H9 (cell line): ENCODE measurements around the gene CRK. TPM values are rescaled to one million over a fixed set of nuclear protein-coding genes. Genes with fewer than 3 reads are reported as not detected.
A peak's percentile ranks its signal among the peaks of the same experiment; 100 is the strongest.

Experiments used
- DNase-seq: peaks from one replicate; pipeline ENCODE4 v3.0.0-alpha.2; 2017
- H2AFZ ChIP-seq: one replicate; pipeline ENCODE4 v1.6.1; 2013; ENCODE audit warnings: mild to moderate bottlenecking, low read length, control low read depth, moderate library complexity
- H2AK5ac ChIP-seq: 2 replicates; pipeline ENCODE4 v1.6.1; 2013; ENCODE audit warnings: low read length, control low read depth, mixed read lengths; ENCODE audit not compliant: insufficient read length
- H2BK120ac ChIP-seq: one replicate; pipeline ENCODE4 v1.6.1; 2013; ENCODE audit warnings: low read depth, mild to moderate bottlenecking, low read length, control low read depth, inconsistent platforms; ENCODE audit not compliant: poor library complexity, severe bottlenecking
- H2BK12ac ChIP-seq: 2 replicates; pipeline ENCODE4 v1.6.1; 2013; ENCODE audit warnings: low read length, control low read depth, mixed read lengths, low read depth; ENCODE audit not compliant: insufficient read length
- H2BK15ac ChIP-seq: 2 replicates; pipeline ENCODE4 v1.6.1; 2013; ENCODE audit warnings: low read depth, low read length, control low read depth
- H2BK20ac ChIP-seq: one replicate; pipeline ENCODE4 v1.6.1; 2013; ENCODE audit warnings: low read depth, mild to moderate bottlenecking, low read length, control low read depth, inconsistent platforms; ENCODE audit not compliant: poor library complexity, severe bottlenecking
- H2BK5ac ChIP-seq: 2 replicates; pipeline ENCODE4 v1.6.1; 2013; ENCODE audit warnings: low read length, control low read depth, mixed read lengths; ENCODE audit not compliant: insufficient read length
- H3K14ac ChIP-seq: 2 replicates; pipeline ENCODE4 v1.6.1; 2013; ENCODE audit warnings: low read length, control low read depth; ENCODE audit not compliant: insufficient read depth
- H3K18ac ChIP-seq: 2 replicates; pipeline ENCODE4 v1.6.1; 2013; ENCODE audit warnings: low read depth, mild to moderate bottlenecking, mixed read lengths, low read length, control low read depth; ENCODE audit not compliant: insufficient read length
- H3K23ac ChIP-seq: 2 replicates; pipeline ENCODE4 v1.6.1; 2013; ENCODE audit warnings: low read length, control low read depth, mixed read lengths, low read depth; ENCODE audit not compliant: insufficient read length
- H3K23me2 ChIP-seq: 2 replicates; pipeline ENCODE4 v1.6.1; 2013; ENCODE audit warnings: low read depth, mild to moderate bottlenecking, mixed read lengths, low read length, control low read depth; ENCODE audit not compliant: insufficient read length, poor library complexity, severe bottlenecking
- H3K27ac ChIP-seq: 2 replicates; pipeline ENCODE4 v1.5.1; 2013; ENCODE audit warnings: low read length, control low read depth, mixed read lengths, low read depth; ENCODE audit not compliant: insufficient read length
- H3K27me3 ChIP-seq: 2 replicates; pipeline ENCODE4 v1.6.1; 2013; ENCODE audit warnings: low read length, control low read depth, inconsistent platforms; ENCODE audit not compliant: insufficient read depth
- H3K4ac ChIP-seq: 2 replicates; pipeline ENCODE4 v1.6.1; 2013; ENCODE audit warnings: low read depth, mild to moderate bottlenecking, control low read depth, inconsistent platforms, low read length, moderate library complexity
- H3K4me1 ChIP-seq: 2 replicates; pipeline ENCODE4 v1.6.1; 2013; ENCODE audit warnings: low read length, control low read depth, inconsistent platforms; ENCODE audit not compliant: insufficient read depth
- H3K4me2 ChIP-seq: 2 replicates; pipeline ENCODE4 v1.6.1; 2013; ENCODE audit warnings: low read length, control low read depth, mixed read lengths; ENCODE audit not compliant: insufficient read length, insufficient read depth
- H3K56ac ChIP-seq: 2 replicates; pipeline ENCODE4 v1.6.1; 2013; ENCODE audit warnings: low read depth, mild to moderate bottlenecking, mixed read lengths, low read length, control low read depth; ENCODE audit not compliant: insufficient read length
- H3K79me1 ChIP-seq: 2 replicates; pipeline ENCODE4 v1.6.1; 2013; ENCODE audit warnings: low read depth, mild to moderate bottlenecking, moderate library complexity, low read length, control low read depth, inconsistent platforms; ENCODE audit not compliant: insufficient read depth, poor library complexity, severe bottlenecking
- H3K79me2 ChIP-seq: 2 replicates; pipeline ENCODE4 v1.6.1; 2013; ENCODE audit warnings: low read length, control low read depth, inconsistent platforms; ENCODE audit not compliant: insufficient read depth
- H3K9ac ChIP-seq: 2 replicates; pipeline ENCODE4 v1.6.1; 2013; ENCODE audit warnings: low read length, control low read depth, mixed read lengths; ENCODE audit not compliant: insufficient read length; ENCODE audit errors: extremely low read depth
- H3K9me3 ChIP-seq: one replicate; pipeline ENCODE4 v1.6.1; 2013; ENCODE audit warnings: low read depth, low read length, inconsistent platforms; ENCODE audit not compliant: control insufficient read depth
- H3T11ph ChIP-seq: one replicate; pipeline ENCODE4 v1.6.1; 2013; ENCODE audit warnings: mild to moderate bottlenecking, low read length, control low read depth, inconsistent platforms
- H4K20me1 ChIP-seq: one replicate; pipeline ENCODE4 v1.6.1; 2013; ENCODE audit not compliant: control insufficient read depth, insufficient read length, insufficient read depth
- H4K5ac ChIP-seq: 2 replicates; pipeline ENCODE4 v1.6.1; 2013; ENCODE audit warnings: low read depth, mild to moderate bottlenecking, mixed read lengths, low read length, control low read depth; ENCODE audit not compliant: insufficient read length
- H4K8ac ChIP-seq: replicated peaks from 2 replicates; pipeline ENCODE4 v1.6.1; 2013; ENCODE audit warnings: low read length, control low read depth, mixed read lengths, low read depth; ENCODE audit not compliant: insufficient read length
- H4K91ac ChIP-seq: 2 replicates; pipeline ENCODE4 v1.6.1; 2013; ENCODE audit warnings: low read depth, mild to moderate bottlenecking, moderate library complexity, mixed read lengths, low read length, control low read depth; ENCODE audit not compliant: insufficient read length
- H3K27ac Mint-ChIP-seq, 3 experiments: 2 replicates in 2 of 3; 3 replicates in 1 of 3; pipeline ENCODE4 v1.8.0; 2020 to 2021; ENCODE audit warnings: mixed read lengths in 3 of 3, mild to moderate bottlenecking in 1 of 3, moderate library complexity in 1 of 3
- H3K27me3 Mint-ChIP-seq: 2 replicates; pipeline ENCODE4 v1.8.0; 2021; ENCODE audit warnings: low read depth, mild to moderate bottlenecking, moderate library complexity, mixed read lengths
- H3K36me3 Mint-ChIP-seq, 3 experiments: 2 replicates in 2 of 3; 3 replicates in 1 of 3; pipeline ENCODE4 v1.8.0; 2020 to 2021; ENCODE audit warnings: low read depth in 3 of 3, mixed read lengths in 3 of 3; ENCODE audit not compliant: insufficient read depth in 1 of 3
- H3K4me1 Mint-ChIP-seq, 2 experiments: 2 replicates each; pipeline ENCODE4 v1.8.0; 2020; ENCODE audit warnings: mixed read lengths in 2 of 2
- H3K4me3 Mint-ChIP-seq, 2 experiments: 2 replicates in 1 of 2; 3 replicates in 1 of 2; pipeline ENCODE4 v1.8.0; 2020 to 2021; ENCODE audit warnings: mild to moderate bottlenecking in 2 of 2, mixed read lengths in 2 of 2, moderate library complexity in 1 of 2
- H3K9me3 Mint-ChIP-seq, 2 experiments: 2 replicates in 1 of 2; 3 replicates in 1 of 2; pipeline ENCODE4 v1.8.0; 2020; ENCODE audit warnings: mild to moderate bottlenecking in 2 of 2, mixed read lengths in 2 of 2, moderate library complexity in 1 of 2
- CTCF ChIP-seq: fragments of 200-600 bp; sonication (generic); conservative IDR thresholded peaks from 3 replicates; pipeline ENCODE4 v1.8.0; 2021; ENCODE audit warnings: antibody characterized with exemption, mild to moderate bottlenecking
- WGBS: extraction: QIAGEN DNeasy Blood & Tissue Kit; methylation state at CpG from one replicate; pipeline ENCODE4 v1.1.7; 2013; ENCODE audit warnings: missing lambda C conversion rate, low lambda C conversion rate, mixed read lengths; ENCODE audit not compliant: insufficient read length; ENCODE audit errors: extremely low coverage; 5-methylcytosine and 5-hydroxymethylcytosine counted together
- total RNA-seq: library from RNA; stranded (reverse); gene quantifications from 2 replicates; pipeline ENCODE4 v1.2.1, GENCODE V29; 2021

The CRK gene
- total RNA-seq, 1 experiment from 2014 or later, result 58.9 TPM

GRCh38 chr17:1461198-1461944 lies 5.3 kb upstream of the CRK start:
- Histone ChIP-seq H3K79me2 (no peaks in the 10 kb centered on the region), H2BK20ac (no peak overlapping the region), H3K9ac (no peak overlapping the region), H3K56ac (no peak overlapping the region), H3K79me1 (no peaks in the 10 kb centered on the region), H3K18ac (no peak overlapping the region), H3K14ac (no peak overlapping the region), H2BK120ac (no peak overlapping the region), H4K5ac (no peak overlapping the region), H3K27me3 (no peaks in the 10 kb centered on the region), H2BK15ac (no peak overlapping the region), H2BK12ac (no peak overlapping the region), H2AFZ (no peak overlapping the region), H2BK5ac (no peak overlapping the region), H4K20me1 (no peaks in the 10 kb centered on the region), H3T11ph (no peak overlapping the region), H3K27ac (no peak overlapping the region), H3K4ac (no peak overlapping the region), H4K91ac (no peak overlapping the region), H2AK5ac (no peak overlapping the region), H3K4me2 (no peak overlapping the region), H4K8ac (no peak overlapping the region), H3K4me1 (no peaks in the 10 kb centered on the region; the same call in 1 of the 2 replicates), H3K23ac (no peak overlapping the region), H3K23me2 (no peaks in the 10 kb centered on the region), H3K9me3 (no peaks in the 10 kb centered on the region)
- H3K4me3 Mint-ChIP-seq, result no peak overlapping the region
- no peaks in the 10 kb centered on the region; the same call in none of the 2 replicates for H3K27me3 Mint-ChIP-seq
- peaks cover 8% of the 10 kb centered on the region in 2 experiments for H3K4me1 Mint-ChIP-seq
- peak overlapping the region in 1 of 3 experiments; percentile 23; a peak in 2 of 7 replicates for H3K27ac Mint-ChIP-seq
- no peaks in the 10 kb centered on the region; a peak in 1 of 5 replicates for H3K9me3 Mint-ChIP-seq
- no peak for TF ChIP-seq CTCF
- no peak for DNase-seq
- no CpG with 5 or more reads among the region's 18 CpGs for WGBS
- peaks cover 1 to 40% (median 7%) of the 10 kb centered on the region in 3 experiments; a peak in 4 of 7 replicates for H3K36me3 Mint-ChIP-seq
